Measurements from ENCODE around the gene BPIFB6.

The BPIFB6 gene

DNA sequence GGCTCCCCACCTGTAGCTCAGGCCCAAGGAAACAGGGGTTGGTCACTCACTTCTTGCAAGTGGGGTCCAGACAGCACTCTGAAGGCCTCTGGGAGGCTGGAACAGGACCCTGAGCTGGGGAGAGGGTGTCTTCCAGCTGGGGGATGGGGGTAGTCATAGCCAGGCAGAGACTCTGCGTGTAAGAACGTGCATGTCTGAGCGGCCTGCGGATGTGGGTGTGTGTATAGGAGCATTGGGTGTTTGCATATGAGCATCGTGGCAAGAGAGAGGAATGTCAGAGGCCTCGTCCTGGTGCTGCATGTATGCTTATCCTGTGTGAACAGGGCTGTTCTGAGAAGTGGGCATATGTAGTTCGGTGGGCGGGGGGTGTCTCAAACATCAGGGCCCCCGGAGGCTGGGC, 34.3 kb downstream of the BPIFB6 start:
- DNase-seq: no peak

DNA sequence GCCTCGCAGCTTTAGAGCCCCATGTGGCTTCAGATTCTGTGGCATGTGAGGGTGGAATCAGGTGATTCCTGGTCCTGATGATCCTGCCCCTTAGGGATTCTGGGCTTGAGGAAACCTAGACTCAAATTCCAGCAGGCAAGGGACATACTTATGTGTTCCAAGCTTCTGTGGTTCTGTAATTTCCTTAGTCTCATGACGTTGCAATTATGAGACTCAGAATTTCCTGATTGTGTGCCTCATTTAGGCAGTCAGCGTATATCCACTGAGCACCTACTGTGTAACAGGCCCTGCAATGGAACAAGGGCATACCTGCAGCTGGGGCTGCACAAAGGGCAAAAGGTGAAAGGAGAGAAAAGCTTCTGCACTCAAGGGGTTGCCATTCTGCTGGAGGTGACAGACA, 36.4 kb downstream of the BPIFB6 start:
- no peak for DNase-seq

DNA sequence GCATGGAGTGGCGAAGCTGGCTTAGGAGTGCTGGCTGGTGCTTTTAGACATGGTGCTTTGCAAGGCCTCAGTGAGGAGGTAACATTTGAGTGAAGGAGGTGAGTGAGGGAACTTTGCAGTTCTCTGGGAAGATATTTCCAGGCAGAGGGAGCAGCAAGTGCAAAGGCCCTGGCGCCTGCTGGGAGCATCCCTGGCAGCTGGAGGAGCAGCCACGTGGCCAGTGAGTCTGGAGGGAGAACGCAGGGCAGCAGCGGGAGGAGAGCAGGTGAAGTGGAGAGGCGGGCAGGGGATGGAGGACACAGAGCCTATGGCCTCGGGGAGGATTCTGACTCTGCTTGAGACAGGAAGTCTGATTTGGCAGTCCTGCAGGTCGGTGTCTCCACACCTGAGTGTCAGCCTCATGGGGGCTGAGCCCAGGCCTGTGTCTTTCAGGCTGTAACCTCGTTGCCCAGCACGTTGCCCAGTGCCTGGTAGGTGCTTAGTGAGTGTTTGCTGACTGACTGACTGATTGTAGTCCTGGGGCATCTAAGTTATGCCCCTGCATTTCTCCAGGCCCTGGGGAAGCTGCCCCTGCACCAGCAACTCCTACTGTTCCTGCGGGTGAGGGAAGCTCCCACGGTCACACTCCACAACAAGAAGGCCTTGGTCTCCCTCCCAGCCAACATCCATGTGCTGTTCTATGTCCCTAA, 36.9 kb downstream of the BPIFB6 start:
- no peak for DNase-seq

DNA sequence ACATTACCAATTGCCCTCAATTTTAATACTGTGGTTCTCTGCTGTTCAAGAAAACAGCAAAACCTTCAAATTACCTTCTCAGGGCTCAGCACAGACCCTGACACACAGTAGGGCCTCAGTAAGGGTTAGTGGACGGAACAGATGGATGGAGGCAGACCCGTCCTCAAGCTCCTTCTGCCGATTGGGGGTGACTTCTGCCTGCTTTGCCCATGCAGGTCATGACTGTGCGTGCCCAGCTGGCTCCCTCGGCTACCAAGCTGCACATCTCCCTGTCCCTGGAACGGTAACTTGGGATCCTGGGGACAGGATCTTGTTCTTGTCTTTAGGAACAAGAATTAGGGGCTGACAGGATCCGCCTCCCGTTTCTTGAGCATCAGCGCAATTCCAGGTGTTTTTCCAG, 38.2 kb downstream of the BPIFB6 start:
- no peak for DNase-seq

DNA sequence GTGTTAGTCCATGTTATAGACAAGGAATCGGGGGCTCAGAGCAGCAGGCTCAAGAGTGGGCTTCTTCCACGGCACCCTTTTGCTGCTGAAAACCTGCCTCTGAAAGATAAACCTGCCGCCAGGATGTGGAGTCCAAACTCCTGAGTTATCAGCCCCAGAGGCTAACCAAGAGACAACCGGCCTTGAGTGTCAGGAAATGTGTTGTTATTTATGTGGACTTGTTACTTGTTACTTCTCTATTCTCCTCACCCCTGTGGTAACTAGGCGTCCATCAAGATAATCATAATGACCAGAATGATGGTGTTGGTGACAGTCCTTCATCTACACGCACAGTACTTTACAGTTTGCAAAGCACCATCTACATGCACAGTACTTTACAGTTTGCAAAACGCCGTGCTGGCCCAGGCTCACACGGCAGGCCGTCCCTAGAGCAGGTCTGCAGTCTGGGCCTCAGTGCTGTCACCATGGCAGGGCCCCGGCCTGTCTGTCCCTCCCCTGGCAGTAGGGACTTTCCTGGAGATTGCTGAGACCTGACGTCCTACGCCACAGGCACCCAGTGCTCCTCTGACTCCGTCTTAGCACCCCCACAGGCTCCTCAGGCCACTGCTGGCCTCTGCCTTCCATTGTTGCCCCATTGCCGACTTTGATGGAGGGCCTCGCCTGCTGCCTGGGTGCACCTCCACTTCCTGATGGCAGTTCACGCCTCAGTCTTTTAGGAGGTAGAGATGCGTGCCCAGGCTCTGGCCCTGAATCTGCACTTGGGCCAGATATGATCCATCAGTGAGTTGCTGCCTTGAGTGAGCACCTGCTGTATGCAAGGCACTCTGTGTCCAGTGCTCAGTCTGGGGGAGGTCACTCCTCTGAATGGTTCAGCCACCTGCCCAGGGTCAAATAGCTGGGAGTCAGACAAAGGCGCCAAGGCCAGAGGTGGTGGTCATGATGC, 38.9 kb downstream of the BPIFB6 start:
- DNase-seq: no peak

DNA sequence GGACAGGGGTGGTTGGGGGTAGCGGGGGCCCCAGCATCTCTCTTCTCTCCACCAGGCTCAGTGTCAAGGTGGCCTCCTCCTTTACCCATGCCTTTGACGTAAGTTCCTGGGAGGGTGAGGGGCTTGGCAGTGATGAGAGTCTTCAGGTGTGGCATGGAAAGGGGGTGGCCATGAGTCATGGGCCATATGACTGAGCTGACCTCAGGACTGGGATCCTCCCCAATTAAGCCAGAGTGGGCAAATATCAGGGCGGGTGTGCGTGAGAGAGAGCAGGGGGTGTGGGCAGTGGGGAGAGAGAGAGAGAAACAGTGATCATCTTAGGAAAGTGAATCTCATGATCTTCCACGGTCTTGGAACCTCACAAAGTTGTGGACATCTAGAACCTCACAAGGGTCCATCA, 39.8 kb downstream of the BPIFB6 start:
- no peak for DNase-seq

DNA sequence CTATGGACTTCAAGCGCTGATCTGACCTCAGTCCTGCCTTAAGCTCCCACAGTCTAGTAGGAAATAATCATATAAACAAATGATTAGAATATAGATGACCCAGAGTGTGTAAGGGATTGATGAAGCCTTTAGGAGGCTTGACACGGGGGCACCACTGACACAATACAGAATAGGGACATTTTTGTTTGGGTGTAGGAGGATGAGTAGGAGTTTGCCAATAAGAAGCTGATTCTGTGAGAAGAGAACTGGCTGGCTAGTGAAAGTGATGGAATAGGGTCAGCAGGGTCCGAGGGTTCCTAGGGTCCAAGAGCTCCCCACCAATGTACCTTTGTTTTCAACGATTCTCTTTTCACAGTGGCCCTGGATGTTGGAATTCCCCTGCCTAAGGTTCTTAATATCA, 40.9 kb downstream of the BPIFB6 start:
- no peak for DNase-seq

DNA sequence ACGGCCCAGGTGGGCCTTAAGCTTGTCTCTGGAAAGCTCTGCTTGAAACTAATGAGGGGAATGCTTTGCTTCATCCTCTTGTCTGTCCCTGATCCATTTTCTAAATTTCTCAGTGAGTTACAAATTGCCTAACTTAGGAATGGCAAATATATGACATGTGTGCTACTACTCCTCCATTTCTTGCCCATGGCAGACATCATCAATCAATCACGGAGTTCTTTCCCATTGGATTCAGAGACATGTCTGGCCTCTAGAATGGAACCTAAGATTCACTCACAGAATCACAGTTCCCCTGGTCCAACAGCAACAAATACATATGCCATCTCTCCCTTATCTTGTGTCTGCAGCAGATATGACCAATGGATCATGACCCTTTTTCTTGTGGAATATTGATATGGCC, 41.4 kb downstream of the BPIFB6 start:
- no peak for DNase-seq

DNA sequence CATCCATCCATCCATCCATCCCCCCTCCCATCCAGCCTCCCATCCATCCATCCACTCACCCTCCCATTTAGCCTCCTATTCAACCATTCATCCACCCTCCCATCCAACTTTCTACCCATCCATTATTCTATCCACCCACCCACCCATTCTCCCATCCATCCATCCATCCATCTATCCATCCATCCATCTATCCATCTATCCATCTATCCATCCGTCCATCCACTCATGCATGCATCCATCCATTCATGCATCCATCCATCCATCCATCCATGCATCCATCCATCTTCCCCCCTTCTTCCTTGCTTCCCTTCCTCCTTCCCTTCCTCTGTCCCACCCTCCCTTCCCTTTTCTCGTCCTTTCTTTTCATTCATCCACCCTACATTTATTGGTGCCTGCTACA, 43.2 kb downstream of the BPIFB6 start:
- DNase-seq: no peak

DNA sequence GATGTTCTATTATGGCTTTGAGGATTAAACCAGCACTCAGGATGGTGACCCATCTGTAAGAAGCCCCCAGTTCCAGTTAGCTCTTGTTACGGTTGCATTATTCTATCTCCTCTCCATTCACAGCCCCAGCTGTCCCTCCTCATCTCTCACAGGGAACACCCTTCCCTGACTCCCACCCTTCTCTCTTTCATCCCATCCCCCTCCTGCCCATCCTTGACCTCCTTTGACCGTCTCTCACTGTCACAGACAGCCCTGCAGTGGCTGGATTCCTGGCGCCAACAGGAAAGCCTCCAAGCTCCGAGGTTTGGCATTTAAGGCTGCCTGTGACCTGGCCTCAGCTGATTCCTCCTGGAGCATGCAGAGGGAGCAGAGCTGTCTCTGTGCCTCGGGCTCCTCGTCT, 43.8 kb downstream of the BPIFB6 start:
- DNase-seq: no peak

DNA sequence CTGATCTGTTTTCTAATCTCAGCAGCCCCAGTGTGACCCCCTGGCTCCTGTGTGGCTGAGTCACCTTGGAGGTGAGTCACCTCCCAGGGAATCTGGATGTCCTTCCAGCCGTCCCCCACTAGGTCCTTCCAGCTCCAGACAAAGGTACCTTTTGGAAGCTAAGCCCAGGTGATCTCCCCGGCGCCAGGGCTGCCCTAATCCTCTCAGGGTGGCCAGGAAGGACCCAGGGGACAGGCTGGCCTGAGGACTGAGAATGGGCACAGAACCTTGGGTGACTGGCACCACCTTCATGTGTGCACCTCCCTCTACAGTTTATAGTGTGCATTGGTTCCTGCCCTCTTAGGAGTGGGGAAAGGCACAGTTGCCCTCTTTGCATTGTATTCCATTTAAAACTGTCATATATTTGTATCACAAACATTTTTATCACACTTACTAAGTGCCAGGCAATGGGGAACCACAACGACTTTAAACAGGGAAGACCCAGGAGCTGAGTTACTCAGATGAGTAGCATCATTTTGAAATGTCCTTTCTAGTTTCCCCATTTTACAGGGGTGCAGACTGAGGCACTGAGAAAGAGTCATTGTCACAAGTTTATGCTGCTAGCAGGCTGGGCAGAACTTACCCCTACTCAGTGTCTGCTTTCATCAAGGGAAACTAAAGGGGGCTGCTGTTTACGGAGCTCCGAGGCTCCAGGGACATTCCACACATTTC, 45.4 kb downstream of the BPIFB6 start:
- no peak for DNase-seq

DNA sequence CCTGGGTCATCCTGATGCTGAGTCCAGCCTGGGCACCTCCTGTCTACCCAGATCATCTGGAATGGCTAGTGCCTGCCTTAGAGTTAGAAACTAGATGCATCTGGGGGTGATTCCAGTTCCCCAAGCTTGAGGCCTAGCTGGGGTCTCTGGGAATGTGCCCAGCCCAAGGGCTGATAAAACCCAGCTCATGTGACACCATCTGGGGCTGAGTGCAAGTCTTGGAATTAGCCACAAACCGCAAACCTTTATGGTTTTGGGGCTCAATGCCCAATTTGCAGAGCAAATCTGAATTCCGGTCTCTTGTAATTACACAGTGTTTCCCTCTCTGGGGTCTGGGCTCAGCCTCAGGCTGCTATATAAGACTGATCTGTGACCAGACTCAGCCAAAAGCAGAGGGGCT, 47.8 kb downstream of the BPIFB6 start, which contains the start of gene BPIFB4:
Gene BPIFB4, plus strand, starts transcription at position 385 of the 400 bp plus-strand sequence. CDS start 1,884 bp downstream, outside the sequence.
- no peak for DNase-seq

DNA sequence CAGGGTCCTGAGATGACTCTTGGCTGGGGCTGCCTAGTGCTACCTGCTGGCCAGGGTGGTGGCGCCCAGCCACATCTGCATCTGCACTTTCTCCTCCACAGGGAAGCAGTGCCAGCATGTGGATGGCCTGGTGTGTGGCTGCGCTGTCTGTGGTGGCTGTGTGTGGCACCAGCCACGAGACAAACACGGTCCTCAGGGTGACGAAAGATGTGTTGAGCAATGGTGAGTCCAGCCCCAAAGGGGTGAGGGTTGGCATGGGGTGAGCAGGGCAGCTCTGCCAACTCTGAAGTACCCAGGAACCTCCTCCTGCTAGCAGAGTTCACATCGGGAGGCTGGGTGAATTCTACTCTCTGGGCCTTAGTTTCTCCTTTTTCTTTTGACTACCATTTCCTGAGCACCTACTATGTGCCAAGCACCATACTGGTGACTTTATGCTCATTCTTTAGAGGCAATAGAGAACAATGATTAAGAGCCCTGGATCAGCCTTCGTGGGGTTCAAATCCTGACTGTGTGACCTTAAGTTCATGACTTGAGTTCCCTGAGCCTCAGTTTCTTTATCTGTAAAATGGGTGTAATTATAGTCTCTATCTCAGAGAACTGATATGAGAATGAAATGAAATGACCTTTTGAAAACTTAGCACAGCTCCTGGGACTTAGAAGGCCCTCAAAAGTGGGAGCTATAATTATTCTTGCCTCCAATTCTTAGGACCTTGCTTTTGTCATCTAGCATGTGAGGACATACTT, 50.1 kb downstream of the BPIFB6 start:
- no peak for DNase-seq

DNA sequence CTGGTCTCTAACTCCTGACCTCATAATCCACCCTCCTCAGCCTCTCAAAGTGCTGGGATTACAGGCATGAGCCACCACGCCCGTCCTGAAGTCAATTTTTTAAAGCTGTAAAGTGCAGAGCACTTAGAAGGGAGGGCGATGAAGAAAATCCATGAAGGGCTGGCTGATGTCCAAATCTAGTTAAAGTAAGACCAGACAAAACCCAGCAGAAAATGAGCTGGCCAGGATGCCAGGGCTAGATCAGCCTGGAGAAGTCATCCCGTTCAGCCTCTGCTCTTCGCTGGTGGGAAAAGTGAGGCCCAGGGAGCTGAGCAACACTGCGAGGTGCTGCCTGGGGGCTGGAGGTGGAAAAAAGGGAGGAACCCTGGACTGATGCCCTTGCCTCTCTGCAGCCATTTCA, 51.1 kb downstream of the BPIFB6 start:
- DNase-seq: no peak

DNA sequence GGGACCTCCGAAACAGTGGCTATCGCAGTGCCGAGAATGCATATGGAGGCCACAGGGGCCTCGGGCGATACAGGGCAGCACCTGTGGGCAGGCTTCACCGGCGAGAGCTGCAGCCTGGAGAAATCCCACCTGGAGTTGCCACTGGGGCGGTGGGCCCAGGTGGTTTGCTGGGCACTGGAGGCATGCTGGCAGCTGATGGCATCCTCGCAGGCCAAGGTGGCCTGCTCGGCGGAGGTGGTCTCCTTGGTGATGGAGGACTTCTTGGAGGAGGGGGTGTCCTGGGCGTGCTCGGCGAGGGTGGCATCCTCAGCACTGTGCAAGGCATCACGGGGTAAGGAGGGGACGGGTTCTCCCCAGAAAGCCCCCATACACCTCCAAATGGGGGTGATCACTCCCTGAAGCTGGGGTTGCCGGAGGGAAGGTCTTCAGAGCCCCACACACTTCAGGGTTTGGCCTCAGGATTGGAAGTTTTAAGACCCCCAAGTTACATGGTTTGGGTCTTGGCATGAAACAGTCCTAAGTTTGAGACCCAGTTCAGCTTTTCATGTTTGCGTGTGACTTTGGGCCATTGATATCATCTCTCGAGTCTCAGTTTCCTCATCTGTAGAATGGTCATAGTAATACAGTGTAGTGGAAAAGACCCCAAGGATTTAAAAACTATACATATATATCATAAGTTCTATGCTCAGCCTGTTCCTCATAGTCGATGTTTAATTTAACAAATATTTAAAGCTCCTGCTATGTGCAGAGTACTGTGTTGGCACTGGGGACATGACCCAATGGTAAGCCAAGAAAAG, 52.3 kb downstream of the BPIFB6 start:
- no peak for DNase-seq

DNA sequence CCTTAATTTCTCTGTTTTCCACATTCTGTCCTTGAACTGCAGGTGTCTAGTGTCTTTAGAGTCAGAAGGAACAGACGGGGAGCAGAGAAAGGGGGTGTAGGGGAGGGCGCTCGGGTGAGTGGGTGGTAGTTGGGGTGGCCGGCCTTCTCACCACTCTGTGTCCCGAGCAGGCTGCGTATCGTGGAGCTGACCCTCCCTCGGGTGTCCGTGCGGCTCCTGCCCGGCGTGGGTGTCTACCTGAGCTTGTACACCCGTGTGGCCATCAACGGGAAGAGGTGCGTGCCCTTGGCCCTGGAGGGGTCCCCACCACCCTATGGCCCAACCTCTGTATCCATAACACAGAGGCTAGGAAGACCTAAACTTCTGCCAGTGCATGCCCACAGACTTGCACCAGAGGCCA, 53.3 kb downstream of the BPIFB6 start:
- DNase-seq: no peak

DNA sequence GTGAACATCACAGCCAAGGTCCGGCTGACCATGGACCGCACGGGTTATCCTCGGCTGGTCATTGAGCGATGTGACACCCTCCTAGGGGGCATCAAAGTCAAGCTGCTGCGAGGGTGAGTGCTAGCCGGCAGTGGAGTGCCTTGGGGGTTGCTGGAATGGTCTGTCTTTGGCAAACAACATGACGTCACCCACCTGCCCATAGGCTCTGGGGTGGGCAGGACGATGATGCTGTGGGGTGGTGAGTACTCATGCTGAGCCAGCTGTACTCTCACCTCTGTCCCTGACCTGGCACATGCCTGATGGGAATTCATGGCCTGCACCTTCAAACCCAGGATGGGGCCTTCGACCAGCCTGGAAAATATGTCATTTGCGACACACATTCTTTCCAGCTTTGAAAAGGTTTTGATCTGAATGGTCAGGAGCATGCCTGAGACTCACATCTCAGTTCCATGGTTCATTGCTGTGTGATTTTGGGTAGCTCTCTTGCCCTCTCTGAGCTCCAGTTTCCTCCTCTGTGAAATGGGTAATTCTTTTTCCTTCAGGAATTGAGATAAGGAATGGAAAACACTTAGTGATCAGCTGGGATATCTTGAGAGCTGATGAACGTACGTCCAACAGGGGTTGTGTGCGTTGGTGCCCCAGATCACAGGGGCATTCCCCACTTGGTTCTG, 54.7 kb downstream of the BPIFB6 start:
- DNase-seq: no peak

DNA sequence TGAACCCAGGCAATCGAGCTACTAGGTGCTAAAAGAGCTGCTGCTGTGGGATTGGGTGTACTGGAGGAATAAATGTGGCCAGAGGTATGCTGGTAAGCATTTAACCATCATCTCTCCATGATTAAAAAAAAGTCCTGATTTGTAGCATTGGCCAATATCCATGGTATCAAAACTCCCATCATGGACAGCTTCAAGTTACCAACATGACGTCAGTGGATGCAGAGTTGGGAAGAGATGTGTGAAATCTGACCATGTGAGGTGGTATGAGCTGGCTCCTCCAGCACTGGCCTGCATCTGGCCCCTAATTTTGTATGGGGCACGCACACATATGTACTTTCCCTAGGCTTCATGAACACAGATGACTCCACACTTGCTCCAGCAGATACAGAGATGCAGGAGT, 59.7 kb downstream of the BPIFB6 start:
- no peak for DNase-seq

DNA sequence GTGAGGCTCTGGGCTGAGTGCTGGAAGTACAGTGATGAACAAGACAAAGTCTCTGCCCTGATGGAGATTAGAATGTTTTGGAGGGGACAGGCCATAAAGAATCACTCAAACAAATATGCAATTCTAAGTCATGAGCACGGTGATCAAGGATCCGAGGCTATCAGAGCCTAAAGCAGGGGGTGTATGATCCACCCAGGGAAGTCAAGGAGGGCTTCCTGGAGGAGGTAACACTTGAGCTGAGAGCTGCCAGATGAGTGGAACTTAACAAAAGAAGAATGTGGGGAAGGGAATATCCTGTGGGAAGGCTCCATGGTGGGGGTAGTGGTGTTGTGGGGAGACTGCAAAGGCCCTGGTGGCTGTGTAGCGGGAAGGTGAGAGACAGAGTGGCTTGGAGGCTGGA, 60.2 kb downstream of the BPIFB6 start:
- no peak for DNase-seq

DNA sequence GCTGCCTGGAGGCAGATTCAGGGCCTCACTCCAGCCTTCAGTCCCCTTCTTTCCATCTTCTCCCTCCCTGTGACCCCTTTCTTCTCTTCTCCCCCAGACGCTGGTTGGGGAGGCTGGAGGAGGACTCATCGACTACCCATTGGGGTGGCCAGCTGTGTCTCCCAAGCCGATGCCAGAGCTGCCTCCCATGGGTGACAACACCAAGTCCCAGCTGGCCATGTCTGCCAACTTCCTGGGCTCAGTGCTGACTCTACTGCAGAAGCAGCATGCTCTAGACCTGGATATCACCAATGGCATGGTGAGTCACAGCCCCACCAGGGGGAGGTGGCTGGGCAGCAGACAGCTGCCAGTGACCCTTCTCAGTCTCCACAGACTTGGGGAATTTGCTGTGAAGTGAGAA, 60.9 kb downstream of the BPIFB6 start:
- DNase-seq: no peak

DNA sequence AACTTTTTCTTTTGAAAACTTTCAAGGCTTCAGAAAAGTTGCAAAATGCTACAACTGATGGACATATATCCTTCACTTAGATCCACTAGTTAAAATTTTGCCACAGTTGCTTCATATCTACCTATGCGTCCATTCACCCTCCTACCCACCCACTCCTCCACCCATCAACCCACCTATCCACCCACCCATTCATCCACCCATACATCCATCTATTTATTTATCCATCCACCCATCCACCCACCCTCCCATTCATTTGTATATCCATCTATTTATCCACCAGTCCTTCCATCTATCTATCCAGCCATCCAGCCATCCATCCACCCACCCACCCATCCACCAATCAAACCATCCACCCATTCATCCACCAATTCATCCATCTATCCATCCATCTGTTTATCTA, 61.6 kb downstream of the BPIFB6 start:
- no peak for DNase-seq
